Activated CD8-positive, alpha-beta memory T cell treated with anti-CD3 and anti-CD28 coated beads for 36 hours (primary cell): ENCODE data around the gene SNAP23. TPM values are rescaled to one million over a fixed set of nuclear protein-coding genes. Genes with fewer than 3 reads are reported as not detected.

Experiments used
- CTCF ChIA-PET: fragments of 350-600 bp; sonication (Branson Sonifier 250); formaldehyde crosslinking; loops from one replicate; lab custom pipeline; 2021; ENCODE audit warnings: antibody characterized with exemption; lab: Charles Lee
- POLR2A ChIA-PET: fragments of 350-600 bp; sonication (Branson Sonifier 250); formaldehyde crosslinking; loops from one replicate; lab custom pipeline; 2021; ENCODE audit warnings: antibody characterized with exemption; lab: Charles Lee
- total RNA-seq, 2 experiments: library from RNA; stranded (reverse); gene quantifications; one replicate each; pipeline ENCODE4 v1.2.3, GENCODE V29; 2021

Gene SNAP23
- total RNA-seq = 10 to 100 TPM; 42.3 TPM

GRCh38 chr15:42495361-42496212, at the start of gene SNAP23:
SNAP23 (plus strand) TSS chr15:42495634; CDS start chr15:42511847, 16,213 bp downstream.
- ChIA-PET POLR2A (interaction anchor here (0.6 kb wide), 1 partner anchor 231 kb away, joined by 3 read pairs; no protein-coding TSS in a partner anchor), CTCF (no interaction called here)

GRCh38 chr15:42447599-42447998, 47.8 kb upstream of the SNAP23 start:
- CTCF ChIA-PET = no interaction called here

GRCh38 chr15:42448281-42448680, 47.2 kb upstream of the SNAP23 start:
- CTCF ChIA-PET = interaction anchor here (0.5 kb wide), 1 partner anchor 892 kb away, joined by 4 read pairs; no protein-coding TSS in a partner anchor

More at GRCh38 chr15:42447599-42447998, 47.8 kb upstream of the SNAP23 start:
- POLR2A ChIA-PET = no interaction called here

GRCh38 chr15:42449770-42450424, 45.5 kb upstream of the SNAP23 start:
- ChIA-PET CTCF (no interaction called here), POLR2A (no interaction called here)

More at GRCh38 chr15:42448281-42448680, 47.2 kb upstream of the SNAP23 start:
- POLR2A ChIA-PET = no interaction called here

- ChIA-PET POLR2A (no interaction called here), CTCF (no interaction called here)
These were observed 45.0 kb upstream of the SNAP23 start for GRCh38 chr15:42450425-42450790.

GRCh38 chr15:42453826-42454225, 41.6 kb upstream of the SNAP23 start:
- ChIA-PET POLR2A (no interaction called here), CTCF (no interaction called here)

- CTCF ChIA-PET = no interaction called here
- POLR2A ChIA-PET = no interaction called here
These were observed 38.9 kb upstream of the SNAP23 start for GRCh38 chr15:42456531-42456930.

GRCh38 chr15:42456971-42457370, 38.5 kb upstream of the SNAP23 start:
- CTCF ChIA-PET = no interaction called here
- POLR2A ChIA-PET = no interaction called here

GRCh38 chr15:42457445-42458442, 37.7 kb upstream of the SNAP23 start:
- POLR2A ChIA-PET = no interaction called here
- CTCF ChIA-PET = interaction anchor here (0.7 kb wide), 1 partner anchor 41 kb away, joined by 3 read pairs; no protein-coding TSS in a partner anchor

GRCh38 chr15:42461261-42461660, 34.2 kb upstream of the SNAP23 start:
- ChIA-PET CTCF (interaction anchor here (0.5 kb wide), 1 partner anchor 41 kb away, joined by 3 read pairs; no protein-coding TSS in a partner anchor), POLR2A (interaction anchor here (0.6 kb wide), 1 partner anchor 20 kb away, joined by 5 read pairs; no protein-coding TSS in a partner anchor)

GRCh38 chr15:42465520-42466259, 29.7 kb upstream of the SNAP23 start:
- ChIA-PET POLR2A (no interaction called here), CTCF (no interaction called here)

GRCh38 chr15:42471002-42471401, 24.4 kb upstream of the SNAP23 start:
- POLR2A ChIA-PET = no interaction called here

GRCh38 chr15:42474827-42475226, 20.6 kb upstream of the SNAP23 start:
- CTCF ChIA-PET = no interaction called here
- POLR2A ChIA-PET = no interaction called here

More at GRCh38 chr15:42471002-42471401, 24.4 kb upstream of the SNAP23 start:
- CTCF ChIA-PET = interaction anchor here (0.8 kb wide), 1 partner anchor 263 kb away, joined by 4 read pairs; the partner anchor contains the start of gene VPS39

- ChIA-PET POLR2A (no interaction called here), CTCF (interaction anchor here (1.2 kb wide), 1 partner anchor 167 kb away, joined by 4 read pairs; no protein-coding TSS in a partner anchor)
These were observed 12.7 kb upstream of the SNAP23 start for GRCh38 chr15:42482701-42483100.

- CTCF ChIA-PET = interaction anchor here (1.2 kb wide), 2 partner anchors 166 to 889 kb away, joined by 3 to 4 read pairs; no protein-coding TSS in a partner anchor
These were observed 11.8 kb upstream of the SNAP23 start for GRCh38 chr15:42483677-42484076.

GRCh38 chr15:42490291-42490670, 5.2 kb upstream of the SNAP23 start:
- CTCF ChIA-PET = no interaction called here
- POLR2A ChIA-PET = interaction anchor here (0.7 to 1.4 kb wide), 5 partner anchors 10 to 217 kb away, joined by 3 to 8 read pairs (median 3); partner anchors contain the start of genes GANC and TMEM87A

More at GRCh38 chr15:42483677-42484076, 11.8 kb upstream of the SNAP23 start:
- POLR2A ChIA-PET = no interaction called here

- ChIA-PET POLR2A (interaction anchor here (0.7 to 1.4 kb wide), 6 partner anchors 10 to 218 kb away, joined by 3 to 8 read pairs (median 3); partner anchors contain the start of genes GANC and TMEM87A), CTCF (no interaction called here)
These were observed 4.5 kb upstream of the SNAP23 start, which contains the start of gene ZNF106 for GRCh38 chr15:42490671-42491538. ZNF106 (minus strand) TSS chr15:42491141; CDS start chr15:42472289, 18,852 bp downstream.
